ENCODE results near the gene GTF2F1. TPM values are rescaled to one million over a fixed set of nuclear protein-coding genes. Genes with fewer than 3 reads are reported as not detected.
"Not testable (repeated sequence)": the region's sequence is repeated elsewhere in the genome, so short reads cannot be mapped to it uniquely, and the experiment has no call there.

GTF2F1 gene
- total RNA-seq, 1 experiment from 2014 or later: 82.3 TPM

DNA sequence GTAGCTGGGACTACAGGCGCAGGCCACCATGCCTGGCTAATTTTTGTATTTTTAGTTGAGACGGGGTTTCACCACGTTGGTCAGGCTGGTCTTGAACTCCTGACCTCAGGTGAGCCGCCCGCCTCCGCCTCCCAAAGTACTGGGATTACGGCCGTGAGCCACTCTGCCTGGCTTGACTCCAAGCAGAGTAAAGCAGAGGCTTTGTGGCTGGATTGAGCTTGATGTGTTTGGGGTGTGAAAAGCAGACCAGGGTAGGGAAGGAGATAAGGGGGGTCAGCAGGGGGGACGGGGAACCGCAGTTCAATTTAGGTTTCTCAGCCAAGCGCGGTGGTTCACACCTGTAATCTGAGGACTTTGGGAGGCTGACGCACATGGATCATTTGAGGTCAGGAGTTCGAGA lies 35.8 kb downstream of the GTF2F1 start:
- no peak for DNase-seq (ENCODE audit: low read depth)

DNA sequence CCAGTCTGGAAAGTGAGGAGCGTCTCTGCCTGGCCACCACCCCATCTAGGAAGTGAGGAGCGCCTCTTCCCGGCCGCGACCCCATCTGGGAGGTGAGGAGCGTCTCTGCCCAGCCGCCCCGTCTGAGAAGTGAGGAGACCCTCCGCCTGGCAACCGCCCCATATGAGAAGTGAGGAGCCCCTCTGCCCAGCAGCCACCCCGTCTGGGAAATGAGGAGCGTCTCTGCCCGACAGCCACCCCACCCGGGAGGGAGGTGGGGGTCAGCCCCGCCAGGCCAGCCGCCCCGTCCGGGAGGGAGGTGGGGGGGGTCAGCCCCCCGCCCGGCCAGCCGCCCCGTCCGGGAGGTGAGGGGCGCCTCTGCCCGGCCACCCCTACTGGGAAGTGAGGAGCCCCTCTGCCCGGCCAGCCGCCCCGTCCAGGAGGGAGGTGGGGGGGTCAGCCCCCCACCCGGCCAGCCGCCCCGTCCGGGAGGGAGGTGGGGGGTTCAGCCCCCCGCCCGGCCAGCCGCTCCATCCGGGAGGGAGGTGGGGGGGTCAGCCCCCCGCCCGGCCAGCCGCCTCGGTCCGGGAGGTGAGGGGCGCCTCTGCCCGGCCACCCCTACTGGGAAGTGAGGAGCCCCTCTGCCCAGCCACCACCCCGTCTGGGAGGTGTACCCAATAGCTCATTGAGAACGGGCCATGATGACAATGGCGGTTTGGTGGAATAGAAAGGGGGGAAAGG lies 37.5 kb downstream of the GTF2F1 start:
- not testable (repeated sequence) for DNase-seq (ENCODE audit: low read depth)

DNA sequence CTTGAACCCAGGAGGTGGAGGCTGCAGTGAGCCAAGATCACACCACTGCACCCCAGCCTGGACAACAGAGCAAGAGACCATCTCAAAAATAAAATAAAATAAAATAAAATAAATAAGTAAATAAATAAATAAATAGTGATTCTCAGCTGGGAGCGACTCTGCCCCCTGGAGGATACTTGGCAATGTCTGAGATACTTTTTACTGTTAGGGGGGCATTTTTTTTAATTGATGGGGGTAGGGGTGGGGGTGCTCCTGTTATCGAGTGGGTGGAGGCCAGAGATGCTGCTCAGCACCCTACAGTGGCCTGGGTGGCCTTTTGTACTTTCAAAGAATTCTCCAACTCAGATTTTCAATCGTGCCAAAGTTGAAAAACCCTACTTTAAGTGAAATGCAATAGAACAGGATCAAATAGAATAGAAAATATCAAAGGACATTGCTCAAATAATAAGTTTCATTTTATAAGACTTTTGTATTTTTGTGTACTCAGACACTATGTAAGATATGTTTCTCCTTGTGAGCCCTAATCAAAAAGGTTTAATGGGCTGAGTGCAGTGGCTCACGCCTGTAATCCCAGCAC lies 38.8 kb downstream of the GTF2F1 start:
- no peak for DNase-seq (ENCODE audit: low read depth)

DNA sequence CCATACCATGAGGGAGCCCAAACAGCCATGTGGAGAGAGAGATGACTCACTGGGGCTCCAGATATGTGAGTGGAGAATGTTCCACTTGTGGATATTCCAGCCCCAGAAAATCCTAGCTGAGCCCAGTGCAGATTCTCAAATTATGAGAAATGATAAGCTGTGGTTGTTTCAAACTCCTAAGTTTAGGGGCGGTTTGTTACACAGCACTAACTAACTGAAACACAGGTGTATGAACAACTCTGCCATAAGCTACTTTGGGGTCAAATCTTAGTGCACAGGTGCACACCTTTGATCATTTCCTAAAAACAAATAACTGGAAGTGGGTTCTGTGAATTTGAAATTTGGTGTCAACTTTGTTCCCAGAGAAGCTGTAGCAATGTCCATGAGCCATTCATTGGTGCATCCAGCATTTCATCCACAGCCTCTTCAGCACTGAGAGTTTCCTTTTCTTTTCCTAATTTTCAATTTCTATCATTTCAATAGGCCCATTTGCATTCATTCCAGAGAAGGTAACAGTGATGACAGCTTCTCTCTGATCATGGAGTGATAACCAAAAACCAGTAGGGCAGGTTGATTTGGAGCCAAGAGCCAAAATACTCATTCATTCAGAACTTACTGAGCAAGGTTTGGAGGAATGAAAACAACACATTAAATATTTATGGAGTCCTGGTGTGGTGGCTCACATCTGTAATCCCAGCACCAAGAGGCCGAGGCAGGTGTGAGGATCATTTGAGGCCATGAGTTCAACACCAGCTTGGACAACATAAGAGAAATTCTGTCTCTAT lies 40.4 kb downstream of the GTF2F1 start:
- no peak for DNase-seq (ENCODE audit: low read depth)

DNA sequence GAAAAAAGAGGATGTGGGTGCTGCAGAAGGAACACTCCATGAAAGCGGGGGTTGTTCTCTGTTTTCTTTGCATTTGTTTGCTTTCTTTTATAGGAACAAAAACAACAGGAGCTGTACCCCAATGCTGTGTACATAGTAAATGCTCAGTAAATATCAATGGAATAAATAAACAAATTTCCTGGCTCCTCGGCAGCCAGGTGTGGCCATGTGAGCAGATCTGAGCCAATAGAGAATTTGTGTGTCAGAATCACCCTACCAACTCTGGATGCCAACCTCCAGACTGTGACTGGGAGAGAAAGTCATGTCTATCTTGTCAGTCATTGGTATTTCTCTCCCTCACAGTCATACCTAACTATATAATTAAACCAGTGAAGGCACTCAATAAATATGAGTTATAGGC lies 42.3 kb downstream of the GTF2F1 start:
- no peak for DNase-seq (ENCODE audit: low read depth)

DNA sequence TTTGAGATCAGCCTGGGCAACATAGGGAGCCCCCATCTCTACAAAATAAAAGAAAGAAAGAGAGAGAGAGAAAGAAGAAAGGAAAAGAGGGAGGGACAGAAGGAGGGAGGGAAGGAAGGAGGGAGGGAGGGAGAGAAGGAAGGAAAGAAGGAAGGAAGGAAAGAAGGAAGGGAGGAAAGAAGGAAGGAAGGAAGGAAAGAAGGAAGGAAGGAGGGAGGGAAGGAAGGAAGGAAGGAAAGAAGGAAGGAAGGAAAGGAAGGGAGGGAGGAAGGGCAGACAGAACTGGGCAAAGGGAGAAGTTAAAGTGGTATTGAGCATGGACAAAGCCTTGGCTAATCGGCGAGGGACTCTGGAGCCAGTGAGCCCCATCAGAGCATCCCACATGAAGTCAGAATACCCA lies 43.7 kb downstream of the GTF2F1 start:
- DNase-seq (ENCODE audit: low read depth): not testable (repeated sequence)

DNA sequence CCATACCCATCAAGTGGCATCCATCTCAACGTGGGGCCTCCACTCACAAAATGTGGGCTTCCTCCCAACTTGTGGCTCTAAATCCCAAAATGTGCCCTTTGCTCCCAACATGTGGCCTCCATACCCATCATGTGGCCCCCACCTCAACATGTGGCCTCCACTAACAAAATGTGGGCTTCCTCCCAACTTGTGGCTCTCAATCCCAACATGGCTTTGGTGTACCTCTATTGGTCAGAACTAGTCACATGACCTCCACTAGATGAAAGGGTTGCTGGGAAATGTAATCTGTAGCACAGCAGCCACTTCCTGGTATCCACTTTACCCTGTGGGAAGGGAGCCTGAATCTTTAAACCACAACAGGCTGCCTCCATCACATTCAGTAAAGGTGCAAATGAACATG lies 49.5 kb downstream of the GTF2F1 start:
- no peak for DNase-seq (ENCODE audit: low read depth)

DNA sequence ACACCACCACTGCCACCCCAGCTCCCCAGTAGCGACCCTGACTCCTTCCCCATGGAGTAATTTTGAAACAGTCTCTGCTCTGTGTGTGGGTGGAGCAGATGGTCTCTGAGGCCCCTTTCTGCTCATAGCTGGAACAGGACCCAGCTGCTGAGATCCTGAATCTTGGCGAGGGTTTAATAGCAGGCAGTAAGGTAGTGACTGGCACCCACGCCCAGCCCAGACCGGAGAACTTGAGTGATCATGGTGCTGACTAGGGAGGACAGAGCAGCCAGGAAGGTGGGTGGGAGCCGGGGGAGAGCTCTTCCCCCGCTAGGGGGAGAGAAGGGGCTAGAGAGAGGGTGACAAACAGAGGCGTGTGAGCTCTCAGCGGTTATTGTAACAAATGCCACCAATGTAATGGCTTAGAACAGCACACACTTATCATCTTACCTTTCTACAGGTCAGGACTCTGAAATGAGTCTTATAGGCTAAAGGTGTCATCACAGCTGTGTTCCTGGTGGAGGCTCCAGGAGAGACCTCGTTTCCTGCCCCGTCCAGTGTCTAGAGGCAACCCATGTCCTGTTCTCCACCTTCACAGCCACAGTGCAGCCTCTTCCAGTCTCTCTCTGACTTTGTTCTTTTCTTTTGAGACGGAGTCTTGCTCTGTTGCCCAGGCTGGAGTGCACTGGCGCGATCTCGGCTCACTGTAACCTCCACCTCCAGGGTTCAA lies 52.3 kb downstream of the GTF2F1 start:
- DNase-seq (ENCODE audit: low read depth): no peak

DNA sequence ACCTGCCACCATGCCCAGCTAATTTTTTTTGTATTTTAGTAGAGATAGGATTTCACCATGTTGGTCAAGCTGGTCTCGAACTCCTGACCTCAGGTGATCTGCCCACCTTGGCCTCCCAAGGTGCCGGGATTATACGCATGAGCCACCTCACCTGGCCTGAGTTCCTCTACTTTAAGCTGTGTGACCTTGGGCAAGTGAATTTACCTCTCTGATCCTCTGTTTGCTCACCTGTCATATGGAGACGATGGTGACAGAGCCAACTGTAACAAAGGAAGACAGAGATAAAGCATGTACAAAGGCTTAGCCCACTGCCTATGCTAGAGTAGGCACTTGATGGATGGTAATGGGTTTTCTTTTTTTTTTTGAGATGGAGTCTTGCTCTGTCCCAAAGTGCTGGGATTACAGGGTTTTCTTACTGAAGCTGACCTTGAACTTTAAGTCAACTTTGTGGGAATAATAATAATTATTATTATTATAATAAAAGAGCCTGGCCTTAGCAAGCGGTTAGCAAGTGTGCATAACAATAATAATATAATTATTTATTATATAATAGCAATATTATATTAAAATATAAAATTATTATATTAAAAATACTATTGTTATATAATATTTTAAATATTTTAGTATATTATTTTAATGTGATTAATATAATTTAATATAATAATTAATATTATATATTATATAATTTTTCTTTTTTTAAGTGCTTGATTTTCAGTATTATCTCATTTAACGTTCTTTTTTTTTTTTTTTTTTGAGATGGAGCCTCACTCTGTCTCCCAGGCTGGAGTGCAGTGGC lies 58.3 kb downstream of the GTF2F1 start:
- no peak for DNase-seq (ENCODE audit: low read depth)

DNA sequence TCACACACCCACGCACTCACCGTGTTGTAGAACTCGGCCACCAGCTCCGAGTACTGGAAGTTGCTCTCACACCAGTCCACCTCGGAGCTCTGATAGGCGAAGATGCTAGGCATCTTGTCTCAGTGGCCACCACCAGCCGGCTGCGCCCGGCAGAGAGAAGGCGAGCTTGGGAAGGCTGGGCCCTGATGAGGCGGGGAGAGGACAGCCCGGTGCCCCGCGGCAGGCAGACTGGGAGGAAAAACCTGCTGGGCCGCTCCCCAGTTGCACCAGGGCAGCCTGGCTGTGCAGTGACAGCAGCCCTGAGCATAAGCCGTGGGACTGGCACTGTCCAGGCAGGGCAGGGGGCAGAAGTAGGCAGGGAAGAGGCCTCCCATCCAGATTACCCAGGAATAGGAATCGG lies 59.5 kb downstream of the GTF2F1 start, which contains the start of gene ACER1:
Gene ACER1 (minus strand): TSS at position 174 of the 400 bp plus-strand sequence. CDS start 61 bp downstream, at position 113.
- no peak for DNase-seq (ENCODE audit: low read depth)

Other genes starting within 250 kb of the GTF2F1 start
- 8.0 and 15.4 TPM in 2 replicates for gene MLLT1, start 113.2 kb downstream of the GTF2F1 start, total RNA-seq (2014; rRNA removed; shearing (Covaris generic))
- gene ACER1, start 59.6 kb downstream of the GTF2F1 start, total RNA-seq (2014; rRNA removed; shearing (Covaris generic)): not detected in 2 replicates
- gene CLPP, start 31.6 kb downstream of the GTF2F1 start, total RNA-seq (2014; rRNA removed; shearing (Covaris generic)): 108 and 135 TPM in 2 replicates
- 35.7 and 36.1 TPM in 2 replicates for gene ALKBH7, start 20.4 kb downstream of the GTF2F1 start, total RNA-seq (2014; rRNA removed; shearing (Covaris generic))
- gene PSPN, start 17.2 kb downstream of the GTF2F1 start, total RNA-seq (2014; rRNA removed; shearing (Covaris generic)): 1.1 and 1.6 TPM in 2 replicates
- 76.0 and 84.9 TPM in 2 replicates for gene KHSRP, start 31.6 kb upstream of the GTF2F1 start, total RNA-seq (2014; rRNA removed; shearing (Covaris generic))
- not detected in 2 replicates for gene SLC25A41, start 40.6 kb upstream of the GTF2F1 start, total RNA-seq (2014; rRNA removed; shearing (Covaris generic))
- 18.1 and 23.1 TPM in 2 replicates for gene SLC25A23, start 66.6 kb upstream of the GTF2F1 start, total RNA-seq (2014; rRNA removed; shearing (Covaris generic))
- not detected in 2 replicates for gene CRB3, start 71.1 kb upstream of the GTF2F1 start, total RNA-seq (2014; rRNA removed; shearing (Covaris generic))
- gene DENND1C, start 88.6 kb upstream of the GTF2F1 start, total RNA-seq (2014; rRNA removed; shearing (Covaris generic)): not detected in 2 replicates
- 0.17 and 0.65 TPM in 2 replicates for gene TUBB4A, start 109.1 kb upstream of the GTF2F1 start, total RNA-seq (2014; rRNA removed; shearing (Covaris generic))
- gene TNFSF9, start 137.9 kb upstream of the GTF2F1 start, total RNA-seq (2014; rRNA removed; shearing (Covaris generic)): 12.0 and 13.8 TPM in 2 replicates
- gene CD70, start 198.0 kb upstream of the GTF2F1 start, total RNA-seq (2014; rRNA removed; shearing (Covaris generic)): 62.8 and 65.4 TPM in 2 replicates

All from Daoy (cell line).